Lower leg skin (tissue), 3 donors: ENCODE data around the gene SEC31A.

Experiments used
- POLR2A ChIP-seq, 2 donors: fragments of 450-650 bp; IDR thresholded peaks; one replicate each; pipeline ENCODE4 v1.6.1; 2016 to 2017; ENCODE audit warnings: antibody characterized with exemption in 2 of 2, mild to moderate bottlenecking in 1 of 2, moderate library complexity in 1 of 2
- TF ChIP-seq, protein P1 (sequence below), 3 donors: fragments of 450-650 bp; IDR thresholded peaks; one replicate each; pipeline ENCODE4 v1.5.1; 2016; ENCODE audit warnings: antibody characterized with exemption in 3 of 3, mild to moderate bottlenecking in 3 of 3, moderate library complexity in 2 of 3

DNA sequence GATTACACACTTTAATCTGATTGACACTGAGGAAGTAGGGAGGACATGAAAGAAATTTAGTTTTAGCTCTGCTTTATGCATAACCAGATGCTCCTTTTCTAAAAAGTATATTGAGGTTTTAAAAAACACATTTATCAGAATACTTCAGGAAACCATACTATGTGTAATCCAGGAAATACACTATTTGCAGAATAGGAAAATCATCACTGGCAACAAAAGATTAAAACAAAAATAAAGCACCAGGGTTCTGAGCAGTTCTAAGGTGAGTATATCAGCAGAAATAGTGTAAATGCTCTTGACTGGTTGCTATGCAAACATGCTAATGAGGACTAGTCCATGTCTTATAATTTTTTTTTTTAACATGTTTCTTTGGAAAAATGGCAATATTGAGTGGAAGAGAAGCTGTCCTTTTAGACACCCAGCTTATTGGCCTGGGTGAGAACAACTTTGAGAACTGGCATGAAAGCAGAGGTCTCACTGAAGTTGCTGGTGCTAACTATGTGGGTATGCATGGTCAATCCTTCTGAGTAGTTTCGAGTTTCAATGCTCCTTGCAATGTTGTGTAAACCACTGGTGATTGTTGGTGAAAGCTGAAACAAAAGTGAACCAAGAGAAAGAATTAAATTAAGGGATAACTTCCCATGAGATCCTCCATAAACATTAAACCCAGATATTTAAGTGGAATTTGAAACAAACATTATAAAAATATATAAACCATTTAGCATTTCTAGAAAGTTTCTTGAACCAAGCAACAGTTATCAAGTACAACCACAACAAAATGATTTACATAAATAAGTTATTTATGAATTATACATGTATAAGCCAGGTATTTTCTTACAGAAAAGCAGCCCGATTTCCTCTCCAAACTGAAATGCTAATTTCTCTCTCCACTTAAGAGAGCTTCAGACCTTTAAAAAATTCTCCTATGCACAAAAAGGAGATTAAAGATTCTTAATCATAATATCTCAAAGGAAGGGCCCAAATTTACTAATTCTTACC is 72.0 kb downstream of the SEC31A start:
- TF ChIP-seq, protein P1, sequence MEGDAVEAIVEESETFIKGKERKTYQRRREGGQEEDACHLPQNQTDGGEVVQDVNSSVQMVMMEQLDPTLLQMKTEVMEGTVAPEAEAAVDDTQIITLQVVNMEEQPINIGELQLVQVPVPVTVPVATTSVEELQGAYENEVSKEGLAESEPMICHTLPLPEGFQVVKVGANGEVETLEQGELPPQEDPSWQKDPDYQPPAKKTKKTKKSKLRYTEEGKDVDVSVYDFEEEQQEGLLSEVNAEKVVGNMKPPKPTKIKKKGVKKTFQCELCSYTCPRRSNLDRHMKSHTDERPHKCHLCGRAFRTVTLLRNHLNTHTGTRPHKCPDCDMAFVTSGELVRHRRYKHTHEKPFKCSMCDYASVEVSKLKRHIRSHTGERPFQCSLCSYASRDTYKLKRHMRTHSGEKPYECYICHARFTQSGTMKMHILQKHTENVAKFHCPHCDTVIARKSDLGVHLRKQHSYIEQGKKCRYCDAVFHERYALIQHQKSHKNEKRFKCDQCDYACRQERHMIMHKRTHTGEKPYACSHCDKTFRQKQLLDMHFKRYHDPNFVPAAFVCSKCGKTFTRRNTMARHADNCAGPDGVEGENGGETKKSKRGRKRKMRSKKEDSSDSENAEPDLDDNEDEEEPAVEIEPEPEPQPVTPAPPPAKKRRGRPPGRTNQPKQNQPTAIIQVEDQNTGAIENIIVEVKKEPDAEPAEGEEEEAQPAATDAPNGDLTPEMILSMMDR (IDR thresholded peaks at IDR 0.05), result no peak
- no peak for TF ChIP-seq POLR2A (IDR thresholded peaks at IDR 0.05)
